ENCODE data around the gene ZNF136.

DNA sequence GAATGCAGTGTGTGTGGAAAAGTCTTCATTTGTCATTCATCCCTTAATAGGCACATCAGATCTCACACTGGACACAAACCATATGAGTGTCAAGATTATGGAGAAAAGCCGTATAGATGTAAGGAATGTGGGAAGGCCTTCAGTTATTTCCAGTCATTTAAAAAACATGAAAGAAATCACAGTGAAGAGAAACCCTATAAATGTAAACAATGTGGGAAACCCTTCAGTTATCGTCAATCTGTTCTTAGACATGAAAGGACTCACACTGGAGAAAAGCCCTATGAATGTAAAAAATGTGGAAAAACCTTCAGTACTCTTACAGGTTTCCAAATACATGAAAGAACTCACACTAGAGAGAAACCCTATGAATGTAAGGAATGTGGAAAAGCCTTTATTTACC, 45.3 kb downstream of the ZNF136 start:
- TF ChIP-seq ZNF211 (tag by site-specific recombination; IDR thresholded peaks at IDR 0.05; ENCODE audit: low read depth) (no peak), ZFHX2 (tag by site-specific recombination; conservative IDR thresholded peaks at IDR 0.05) (no peak), PRDM10 (tag by site-specific recombination; IDR thresholded peaks at IDR 0.05) (no peak), ZNF548 (tag by site-specific recombination; IDR thresholded peaks at IDR 0.05) (no peak), CTCF (tag by site-specific recombination; IDR thresholded peaks at IDR 0.05) (no peak), ZNF292 (tag by site-specific recombination; IDR thresholded peaks at IDR 0.05; ENCODE audit: borderline replicate concordance, low read depth) (no peak), ZNF677 (tag by site-specific recombination; IDR thresholded peaks at IDR 0.05) (no peak), ZNF140 (tag by site-specific recombination; IDR thresholded peaks at IDR 0.05) (no peak)
- TF ChIP-seq, protein P1, sequence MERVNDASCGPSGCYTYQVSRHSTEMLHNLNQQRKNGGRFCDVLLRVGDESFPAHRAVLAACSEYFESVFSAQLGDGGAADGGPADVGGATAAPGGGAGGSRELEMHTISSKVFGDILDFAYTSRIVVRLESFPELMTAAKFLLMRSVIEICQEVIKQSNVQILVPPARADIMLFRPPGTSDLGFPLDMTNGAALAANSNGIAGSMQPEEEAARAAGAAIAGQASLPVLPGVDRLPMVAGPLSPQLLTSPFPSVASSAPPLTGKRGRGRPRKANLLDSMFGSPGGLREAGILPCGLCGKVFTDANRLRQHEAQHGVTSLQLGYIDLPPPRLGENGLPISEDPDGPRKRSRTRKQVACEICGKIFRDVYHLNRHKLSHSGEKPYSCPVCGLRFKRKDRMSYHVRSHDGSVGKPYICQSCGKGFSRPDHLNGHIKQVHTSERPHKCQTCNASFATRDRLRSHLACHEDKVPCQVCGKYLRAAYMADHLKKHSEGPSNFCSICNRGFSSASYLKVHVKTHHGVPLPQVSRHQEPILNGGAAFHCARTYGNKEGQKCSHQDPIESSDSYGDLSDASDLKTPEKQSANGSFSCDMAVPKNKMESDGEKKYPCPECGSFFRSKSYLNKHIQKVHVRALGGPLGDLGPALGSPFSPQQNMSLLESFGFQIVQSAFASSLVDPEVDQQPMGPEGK (tag by site-specific recombination; IDR thresholded peaks at IDR 0.05) = no peak
- TF ChIP-seq, protein P2, sequence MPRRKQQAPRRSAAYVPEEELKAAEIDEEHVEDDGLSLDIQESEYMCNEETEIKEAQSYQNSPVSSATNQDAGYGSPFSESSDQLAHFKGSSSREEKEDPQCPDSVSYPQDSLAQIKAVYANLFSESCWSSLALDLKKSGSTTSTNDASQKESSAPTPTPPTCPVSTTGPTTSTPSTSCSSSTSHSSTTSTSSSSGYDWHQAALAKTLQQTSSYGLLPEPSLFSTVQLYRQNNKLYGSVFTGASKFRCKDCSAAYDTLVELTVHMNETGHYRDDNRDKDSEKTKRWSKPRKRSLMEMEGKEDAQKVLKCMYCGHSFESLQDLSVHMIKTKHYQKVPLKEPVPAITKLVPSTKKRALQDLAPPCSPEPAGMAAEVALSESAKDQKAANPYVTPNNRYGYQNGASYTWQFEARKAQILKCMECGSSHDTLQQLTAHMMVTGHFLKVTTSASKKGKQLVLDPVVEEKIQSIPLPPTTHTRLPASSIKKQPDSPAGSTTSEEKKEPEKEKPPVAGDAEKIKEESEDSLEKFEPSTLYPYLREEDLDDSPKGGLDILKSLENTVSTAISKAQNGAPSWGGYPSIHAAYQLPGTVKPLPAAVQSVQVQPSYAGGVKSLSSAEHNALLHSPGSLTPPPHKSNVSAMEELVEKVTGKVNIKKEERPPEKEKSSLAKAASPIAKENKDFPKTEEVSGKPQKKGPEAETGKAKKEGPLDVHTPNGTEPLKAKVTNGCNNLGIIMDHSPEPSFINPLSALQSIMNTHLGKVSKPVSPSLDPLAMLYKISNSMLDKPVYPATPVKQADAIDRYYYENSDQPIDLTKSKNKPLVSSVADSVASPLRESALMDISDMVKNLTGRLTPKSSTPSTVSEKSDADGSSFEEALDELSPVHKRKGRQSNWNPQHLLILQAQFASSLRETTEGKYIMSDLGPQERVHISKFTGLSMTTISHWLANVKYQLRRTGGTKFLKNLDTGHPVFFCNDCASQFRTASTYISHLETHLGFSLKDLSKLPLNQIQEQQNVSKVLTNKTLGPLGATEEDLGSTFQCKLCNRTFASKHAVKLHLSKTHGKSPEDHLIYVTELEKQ (tag by site-specific recombination; IDR thresholded peaks at IDR 0.05; ENCODE audit: borderline replicate concordance) = no peak

Data from HEK293 (cell line).